WTC11 (cell line): ENCODE results near the gene IGSF23. TPM values are rescaled to one million over a fixed set of nuclear protein-coding genes. Genes with fewer than 3 reads are reported as not detected.

Source experiments
- ATAC-seq: fragments of 200-7000 bp; cut with Tn5 transposase; 2 replicates; pipeline ENCODE4 v1.10.0; 2021; ENCODE audit warnings: mild to moderate bottlenecking, moderate library complexity
- CTCF ChIA-PET: fragments of 300-600 bp; sonication (Branson Sonifier 250); formaldehyde crosslinking; loops from one replicate; lab custom pipeline; 2021; ENCODE audit warnings: antibody characterized with exemption; lab: Charles Lee
- POLR2A ChIA-PET: fragments of 350-600 bp; sonication (Branson Sonifier 250); formaldehyde crosslinking; loops from one replicate; lab custom pipeline; 2021; ENCODE audit warnings: antibody characterized with exemption; lab: Charles Lee
- DNase-seq: peaks from one replicate; pipeline ENCODE4 v3.0.0; 2021; ENCODE audit warnings: low spot score
- H3K27ac Mint-ChIP-seq: 2 replicates; pipeline ENCODE4 v1.8.0; 2021; ENCODE audit warnings: mixed read lengths
- H3K27me3 Mint-ChIP-seq: 2 replicates; pipeline ENCODE4 v1.8.0; 2021; ENCODE audit warnings: low read depth, mild to moderate bottlenecking, moderate library complexity, mixed read lengths
- H3K36me3 Mint-ChIP-seq: 2 replicates; pipeline ENCODE4 v1.8.0; 2021; ENCODE audit warnings: mixed read lengths
- H3K4me1 Mint-ChIP-seq: 2 replicates; pipeline ENCODE4 v1.8.0; 2022; ENCODE audit warnings: mixed read lengths
- H3K4me3 Mint-ChIP-seq: 2 replicates; pipeline ENCODE4 v1.8.0; 2021; ENCODE audit warnings: mild to moderate bottlenecking, moderate library complexity, mixed read lengths
- H3K9me3 Mint-ChIP-seq: 2 replicates; pipeline ENCODE4 v1.8.0; 2021; ENCODE audit warnings: mixed read lengths
- CREM ChIP-seq: sonication (generic); formaldehyde crosslinking; IDR thresholded peaks from 2 replicates; pipeline ENCODE4 v1.8.1; 2022; ENCODE audit warnings: mild to moderate bottlenecking, missing genetic modification reagents, moderate library complexity
- GTF2I ChIP-seq: fragments of 250-450 bp; sonication (Bioruptor Pico); conservative IDR thresholded peaks from 2 replicates; pipeline ENCODE4 v1.4.0; 2021; ENCODE audit warnings: mild to moderate bottlenecking
- MAX ChIP-seq: sonication (generic); formaldehyde crosslinking; IDR thresholded peaks from 2 replicates; pipeline ENCODE4 v1.8.0; 2022; ENCODE audit warnings: mild to moderate bottlenecking, missing genetic modification reagents
- MXD4 ChIP-seq: fragments of 250-450 bp; sonication (Bioruptor Pico); IDR thresholded peaks from 2 replicates; pipeline ENCODE4 v1.8.0; 2021; ENCODE audit warnings: mild to moderate bottlenecking, moderate library complexity, borderline replicate concordance
- NR1H2 ChIP-seq: sonication (generic); formaldehyde crosslinking; IDR thresholded peaks from 2 replicates; pipeline ENCODE4 v1.9.0; 2021; ENCODE audit warnings: mild to moderate bottlenecking, moderate library complexity, missing genetic modification reagents
- RELA ChIP-seq: sonication (generic); formaldehyde crosslinking; IDR thresholded peaks from 2 replicates; pipeline ENCODE4 v1.8.1; 2022; ENCODE audit warnings: missing genetic modification reagents, mild to moderate bottlenecking, borderline replicate concordance
- RORB ChIP-seq: fragments of 250-450 bp; sonication (Bioruptor Pico); IDR thresholded peaks from 2 replicates; pipeline ENCODE4 v1.9.0; 2021; ENCODE audit warnings: mild to moderate bottlenecking
- SMAD4 ChIP-seq: sonication (generic); formaldehyde crosslinking; IDR thresholded peaks from 2 replicates; pipeline ENCODE4 v1.8.0; 2022; ENCODE audit warnings: mild to moderate bottlenecking, missing genetic modification reagents
- TCF7 ChIP-seq: sonication (generic); formaldehyde crosslinking; IDR thresholded peaks from 2 replicates; pipeline ENCODE4 v1.8.0; 2022; ENCODE audit warnings: mild to moderate bottlenecking, low read depth, missing genetic modification reagents, moderate library complexity
- ZNF138 ChIP-seq: sonication (generic); formaldehyde crosslinking; conservative IDR thresholded peaks from 2 replicates; pipeline ENCODE4 v1.8.1; 2022; ENCODE audit warnings: mild to moderate bottlenecking, moderate library complexity, missing genetic modification reagents
- total RNA-seq: library from RNA; stranded (reverse); gene quantifications from 3 replicates; pipeline ENCODE4 v1.2.3, GENCODE V29; 2021
- TF ChIP-seq, protein P1 (sequence below): sonication (generic); formaldehyde crosslinking; IDR thresholded peaks from 2 replicates; pipeline ENCODE4 v1.8.1; 2023; ENCODE audit warnings: mild to moderate bottlenecking, moderate library complexity, missing genetic modification reagents
- TF ChIP-seq, protein P2 (sequence below): sonication (generic); formaldehyde crosslinking; IDR thresholded peaks from 2 replicates; pipeline ENCODE4 v1.8.0; 2023; ENCODE audit warnings: missing genetic modification reagents
- TF ChIP-seq, protein P3 (sequence below): sonication (generic); formaldehyde crosslinking; IDR thresholded peaks from 2 replicates; pipeline ENCODE4 v1.8.1; 2022; ENCODE audit warnings: mild to moderate bottlenecking, missing genetic modification reagents, moderate library complexity, borderline replicate concordance
- TF ChIP-seq, protein P4 (sequence below): sonication (generic); formaldehyde crosslinking; IDR thresholded peaks from 2 replicates; pipeline ENCODE4 v1.8.1; 2022; ENCODE audit warnings: missing genetic modification reagents, borderline replicate concordance
- TF ChIP-seq, protein P5 (sequence below): sonication (generic); formaldehyde crosslinking; IDR thresholded peaks from 2 replicates; pipeline ENCODE4 v1.8.0; 2022; ENCODE audit warnings: missing genetic modification reagents
- TF ChIP-seq, protein P6 (sequence below): fragments of 250-450 bp; sonication (Bioruptor Pico); IDR thresholded peaks from 2 replicates; pipeline ENCODE4 v2.1.2; 2022; ENCODE audit warnings: mild to moderate bottlenecking, moderate library complexity

IGSF23 gene
- total RNA-seq, 1 experiment from 2014 or later: not detected

GRCh38 chr19:44620667-44621066, 7.3 kb downstream of the IGSF23 start:
- POLR2A ChIA-PET: no interaction called here
- peaks cover under 1% of the 10 kb centered on the region for H3K27me3 Mint-ChIP-seq
- ATAC-seq (no peak), DNase-seq (no peak)
- CTCF ChIA-PET: interaction anchor here (0.7 to 3.6 kb wide), 2 partner anchors 50 to 336 kb away, joined by 3 to 17 read pairs; no protein-coding TSS in a partner anchor
- H3K36me3 Mint-ChIP-seq: no peaks in the 10 kb centered on the region
- H3K9me3 Mint-ChIP-seq: 0 out of 2 replicates have a peak, but pooled peaks cover 1% of the 10 kb centered on the region
- TF ChIP-seq RORB: no peak
- no peak for TF ChIP-seq NR1H2 (CRISPR knock-in tag)
- TF ChIP-seq MXD4 (CRISPR knock-in tag): no peak
- TF ChIP-seq, protein P1, sequence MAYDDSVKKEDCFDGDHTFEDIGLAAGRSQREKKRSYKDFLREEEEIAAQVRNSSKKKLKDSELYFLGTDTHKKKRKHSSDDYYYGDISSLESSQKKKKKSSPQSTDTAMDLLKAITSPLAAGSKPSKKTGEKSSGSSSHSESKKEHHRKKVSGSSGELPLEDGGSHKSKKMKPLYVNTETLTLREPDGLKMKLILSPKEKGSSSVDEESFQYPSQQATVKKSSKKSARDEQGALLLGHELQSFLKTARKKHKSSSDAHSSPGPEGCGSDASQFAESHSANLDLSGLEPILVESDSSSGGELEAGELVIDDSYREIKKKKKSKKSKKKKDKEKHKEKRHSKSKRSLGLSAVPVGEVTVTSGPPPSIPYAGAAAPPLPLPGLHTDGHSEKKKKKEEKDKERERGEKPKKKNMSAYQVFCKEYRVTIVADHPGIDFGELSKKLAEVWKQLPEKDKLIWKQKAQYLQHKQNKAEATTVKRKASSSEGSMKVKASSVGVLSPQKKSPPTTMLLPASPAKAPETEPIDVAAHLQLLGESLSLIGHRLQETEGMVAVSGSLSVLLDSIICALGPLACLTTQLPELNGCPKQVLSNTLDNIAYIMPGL (CRISPR knock-in tag): no peak
- TF ChIP-seq, protein P2, sequence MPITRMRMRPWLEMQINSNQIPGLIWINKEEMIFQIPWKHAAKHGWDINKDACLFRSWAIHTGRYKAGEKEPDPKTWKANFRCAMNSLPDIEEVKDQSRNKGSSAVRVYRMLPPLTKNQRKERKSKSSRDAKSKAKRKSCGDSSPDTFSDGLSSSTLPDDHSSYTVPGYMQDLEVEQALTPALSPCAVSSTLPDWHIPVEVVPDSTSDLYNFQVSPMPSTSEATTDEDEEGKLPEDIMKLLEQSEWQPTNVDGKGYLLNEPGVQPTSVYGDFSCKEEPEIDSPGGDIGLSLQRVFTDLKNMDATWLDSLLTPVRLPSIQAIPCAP (CRISPR knock-in tag): no peak
- TF ChIP-seq CREM (CRISPR knock-in tag): no peak
- TF ChIP-seq SMAD4 (CRISPR knock-in tag): no peak
- TF ChIP-seq, protein P3, sequence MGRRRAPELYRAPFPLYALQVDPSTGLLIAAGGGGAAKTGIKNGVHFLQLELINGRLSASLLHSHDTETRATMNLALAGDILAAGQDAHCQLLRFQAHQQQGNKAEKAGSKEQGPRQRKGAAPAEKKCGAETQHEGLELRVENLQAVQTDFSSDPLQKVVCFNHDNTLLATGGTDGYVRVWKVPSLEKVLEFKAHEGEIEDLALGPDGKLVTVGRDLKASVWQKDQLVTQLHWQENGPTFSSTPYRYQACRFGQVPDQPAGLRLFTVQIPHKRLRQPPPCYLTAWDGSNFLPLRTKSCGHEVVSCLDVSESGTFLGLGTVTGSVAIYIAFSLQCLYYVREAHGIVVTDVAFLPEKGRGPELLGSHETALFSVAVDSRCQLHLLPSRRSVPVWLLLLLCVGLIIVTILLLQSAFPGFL (CRISPR knock-in tag): no peak
- TF ChIP-seq, protein P4, sequence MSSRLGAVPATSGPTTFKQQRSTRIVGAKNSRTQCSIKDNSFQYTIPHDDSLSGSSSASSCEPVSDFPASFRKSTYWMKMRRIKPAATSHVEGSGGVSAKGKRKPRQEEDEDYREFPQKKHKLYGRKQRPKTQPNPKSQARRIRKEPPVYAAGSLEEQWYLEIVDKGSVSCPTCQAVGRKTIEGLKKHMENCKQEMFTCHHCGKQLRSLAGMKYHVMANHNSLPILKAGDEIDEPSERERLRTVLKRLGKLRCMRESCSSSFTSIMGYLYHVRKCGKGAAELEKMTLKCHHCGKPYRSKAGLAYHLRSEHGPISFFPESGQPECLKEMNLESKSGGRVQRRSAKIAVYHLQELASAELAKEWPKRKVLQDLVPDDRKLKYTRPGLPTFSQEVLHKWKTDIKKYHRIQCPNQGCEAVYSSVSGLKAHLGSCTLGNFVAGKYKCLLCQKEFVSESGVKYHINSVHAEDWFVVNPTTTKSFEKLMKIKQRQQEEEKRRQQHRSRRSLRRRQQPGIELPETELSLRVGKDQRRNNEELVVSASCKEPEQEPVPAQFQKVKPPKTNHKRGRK (CRISPR knock-in tag): no peak
- TF ChIP-seq MAX: no peak
- TF ChIP-seq TCF7 (CRISPR knock-in tag): no peak
- TF ChIP-seq GTF2I: no peak
- TF ChIP-seq, protein P5, sequence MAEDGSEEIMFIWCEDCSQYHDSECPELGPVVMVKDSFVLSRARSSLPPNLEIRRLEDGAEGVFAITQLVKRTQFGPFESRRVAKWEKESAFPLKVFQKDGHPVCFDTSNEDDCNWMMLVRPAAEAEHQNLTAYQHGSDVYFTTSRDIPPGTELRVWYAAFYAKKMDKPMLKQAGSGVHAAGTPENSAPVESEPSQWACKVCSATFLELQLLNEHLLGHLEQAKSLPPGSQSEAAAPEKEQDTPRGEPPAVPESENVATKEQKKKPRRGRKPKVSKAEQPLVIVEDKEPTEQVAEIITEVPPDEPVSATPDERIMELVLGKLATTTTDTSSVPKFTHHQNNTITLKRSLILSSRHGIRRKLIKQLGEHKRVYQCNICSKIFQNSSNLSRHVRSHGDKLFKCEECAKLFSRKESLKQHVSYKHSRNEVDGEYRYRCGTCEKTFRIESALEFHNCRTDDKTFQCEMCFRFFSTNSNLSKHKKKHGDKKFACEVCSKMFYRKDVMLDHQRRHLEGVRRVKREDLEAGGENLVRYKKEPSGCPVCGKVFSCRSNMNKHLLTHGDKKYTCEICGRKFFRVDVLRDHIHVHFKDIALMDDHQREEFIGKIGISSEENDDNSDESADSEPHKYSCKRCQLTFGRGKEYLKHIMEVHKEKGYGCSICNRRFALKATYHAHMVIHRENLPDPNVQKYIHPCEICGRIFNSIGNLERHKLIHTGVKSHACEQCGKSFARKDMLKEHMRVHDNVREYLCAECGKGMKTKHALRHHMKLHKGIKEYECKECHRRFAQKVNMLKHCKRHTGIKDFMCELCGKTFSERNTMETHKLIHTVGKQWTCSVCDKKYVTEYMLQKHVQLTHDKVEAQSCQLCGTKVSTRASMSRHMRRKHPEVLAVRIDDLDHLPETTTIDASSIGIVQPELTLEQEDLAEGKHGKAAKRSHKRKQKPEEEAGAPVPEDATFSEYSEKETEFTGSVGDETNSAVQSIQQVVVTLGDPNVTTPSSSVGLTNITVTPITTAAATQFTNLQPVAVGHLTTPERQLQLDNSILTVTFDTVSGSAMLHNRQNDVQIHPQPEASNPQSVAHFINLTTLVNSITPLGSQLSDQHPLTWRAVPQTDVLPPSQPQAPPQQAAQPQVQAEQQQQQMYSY (CRISPR knock-in tag): no peak
- no peak for TF ChIP-seq RELA (CRISPR knock-in tag)
- TF ChIP-seq, protein P6, sequence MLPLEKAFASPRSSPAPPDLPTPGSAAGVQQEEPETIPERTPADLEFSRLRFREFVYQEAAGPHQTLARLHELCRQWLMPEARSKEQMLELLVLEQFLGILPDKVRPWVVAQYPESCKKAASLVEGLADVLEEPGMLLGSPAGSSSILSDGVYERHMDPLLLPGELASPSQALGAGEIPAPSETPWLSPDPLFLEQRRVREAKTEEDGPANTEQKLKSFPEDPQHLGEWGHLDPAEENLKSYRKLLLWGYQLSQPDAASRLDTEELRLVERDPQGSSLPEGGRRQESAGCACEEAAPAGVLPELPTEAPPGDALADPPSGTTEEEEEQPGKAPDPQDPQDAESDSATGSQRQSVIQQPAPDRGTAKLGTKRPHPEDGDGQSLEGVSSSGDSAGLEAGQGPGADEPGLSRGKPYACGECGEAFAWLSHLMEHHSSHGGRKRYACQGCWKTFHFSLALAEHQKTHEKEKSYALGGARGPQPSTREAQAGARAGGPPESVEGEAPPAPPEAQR: no peak
- no peak for TF ChIP-seq ZNF138 (CRISPR knock-in tag)
- H3K4me1 Mint-ChIP-seq: peaks cover 3% of the 10 kb centered on the region
- H3K4me3 Mint-ChIP-seq: no peak overlapping the region
- no peak overlapping the region for H3K27ac Mint-ChIP-seq
